ENCODE measurements around the gene OPN1LW.

DNA sequence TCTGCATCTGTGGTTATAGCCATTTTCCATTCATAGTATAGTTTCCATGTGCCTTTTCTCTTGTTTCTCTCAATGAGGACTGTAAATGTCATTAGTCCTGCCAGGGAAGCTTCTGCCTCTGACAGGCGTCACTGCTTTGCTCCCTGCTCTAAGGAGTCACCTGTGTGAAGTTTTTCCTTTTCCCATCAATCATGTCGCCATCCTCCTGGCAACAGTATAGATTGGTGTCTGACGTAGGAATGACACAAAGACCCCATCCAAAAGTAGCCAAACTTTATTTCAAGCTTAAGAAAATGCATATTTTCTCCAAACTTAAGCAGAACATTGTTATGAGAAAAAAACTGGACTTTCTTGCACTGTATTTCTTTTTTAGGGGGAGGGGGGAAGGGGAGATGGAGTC is 23.5 kb upstream of the OPN1LW start:
- TF ChIP-seq, protein P1, sequence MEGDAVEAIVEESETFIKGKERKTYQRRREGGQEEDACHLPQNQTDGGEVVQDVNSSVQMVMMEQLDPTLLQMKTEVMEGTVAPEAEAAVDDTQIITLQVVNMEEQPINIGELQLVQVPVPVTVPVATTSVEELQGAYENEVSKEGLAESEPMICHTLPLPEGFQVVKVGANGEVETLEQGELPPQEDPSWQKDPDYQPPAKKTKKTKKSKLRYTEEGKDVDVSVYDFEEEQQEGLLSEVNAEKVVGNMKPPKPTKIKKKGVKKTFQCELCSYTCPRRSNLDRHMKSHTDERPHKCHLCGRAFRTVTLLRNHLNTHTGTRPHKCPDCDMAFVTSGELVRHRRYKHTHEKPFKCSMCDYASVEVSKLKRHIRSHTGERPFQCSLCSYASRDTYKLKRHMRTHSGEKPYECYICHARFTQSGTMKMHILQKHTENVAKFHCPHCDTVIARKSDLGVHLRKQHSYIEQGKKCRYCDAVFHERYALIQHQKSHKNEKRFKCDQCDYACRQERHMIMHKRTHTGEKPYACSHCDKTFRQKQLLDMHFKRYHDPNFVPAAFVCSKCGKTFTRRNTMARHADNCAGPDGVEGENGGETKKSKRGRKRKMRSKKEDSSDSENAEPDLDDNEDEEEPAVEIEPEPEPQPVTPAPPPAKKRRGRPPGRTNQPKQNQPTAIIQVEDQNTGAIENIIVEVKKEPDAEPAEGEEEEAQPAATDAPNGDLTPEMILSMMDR (IDR thresholded peaks at IDR 0.05): no peak
- TF ChIP-seq POLR2A (IDR thresholded peaks at IDR 0.05): no peak
